Smooth muscle cell (in vitro differentiated cells): Measurements from ENCODE around the gene ADAMTSL5. TPM values are rescaled to one million over a fixed set of nuclear protein-coding genes. Genes with fewer than 3 reads are reported as not detected.

ENCODE experiments used
- DNase-seq: peaks from one replicate; lab custom pipeline; 2025; ENCODE audit not compliant: unreplicated experiment; lab: John Stamatoyannopoulos, UW
- H2AFZ ChIP-seq: fragments of 200-600 bp; sonication (generic); 2 replicates; pipeline ENCODE4 v1.6.0; 2016; ENCODE audit warnings: antibody characterized with exemption, low read depth, mild to moderate bottlenecking
- H3F3A ChIP-seq: fragments of 200-600 bp; sonication (generic); 2 replicates; pipeline ENCODE4 v1.6.0; 2017; ENCODE audit warnings: antibody characterized with exemption, low read depth
- H3K27ac ChIP-seq: fragments of 200-600 bp; sonication (generic); 2 replicates; pipeline ENCODE4 v1.5.1; 2016; ENCODE audit warnings: low read depth, mild to moderate bottlenecking
- H3K27me3 ChIP-seq: fragments of 200-600 bp; sonication (generic); 2 replicates; pipeline ENCODE4 v1.6.1; 2016; ENCODE audit warnings: low read depth, mild to moderate bottlenecking
- H3K36me3 ChIP-seq: fragments of 200-600 bp; sonication (generic); 2 replicates; pipeline ENCODE4 v1.5.1; 2016; ENCODE audit warnings: low read depth
- H3K4me1 ChIP-seq: fragments of 200-600 bp; sonication (generic); 2 replicates; pipeline ENCODE4 v1.5.1; 2016; ENCODE audit warnings: low read depth
- H3K4me2 ChIP-seq: fragments of 200-600 bp; sonication (generic); 2 replicates; pipeline ENCODE4 v1.6.0; 2016; ENCODE audit warnings: mild to moderate bottlenecking
- H3K4me3 ChIP-seq: fragments of 200-600 bp; sonication (generic); 2 replicates; pipeline ENCODE4 v1.5.1; 2016; ENCODE audit warnings: mild to moderate bottlenecking
- H3K79me2 ChIP-seq: fragments of 200-600 bp; sonication (generic); 2 replicates; pipeline ENCODE4 v1.6.0; 2016; ENCODE audit warnings: low read depth, mild to moderate bottlenecking
- H3K9ac ChIP-seq: fragments of 200-600 bp; sonication (generic); 2 replicates; pipeline ENCODE4 v1.6.0; 2016; ENCODE audit warnings: low read depth
- H3K9me3 ChIP-seq: fragments of 200-600 bp; sonication (generic); replicated peaks from 2 replicates; pipeline ENCODE4 v1.5.1; 2016; ENCODE audit warnings: low read depth
- H4K20me1 ChIP-seq: fragments of 200-600 bp; sonication (generic); 2 replicates; pipeline ENCODE4 v1.6.0; 2016; ENCODE audit warnings: low read depth
- whole genome bisulfite sequencing: methylation state at CpG from one replicate; pipeline ENCODE4 v1.1.7; 2016; ENCODE audit warnings: low lambda C conversion rate; 5-methylcytosine and 5-hydroxymethylcytosine counted together
- polyA plus RNA-seq: library from polyadenylated mRNA; unstranded; fragments of >200 nt; fragmentation: Nextera tagmentation; extraction: Ambion mirVana; gene quantifications from 2 replicates; pipeline ENCODE4 v1.2.1, GENCODE V29; 2016
- total RNA-seq: library from RNA; depleted of rRNA; stranded (reverse); fragments of >200 nt; gene quantifications from 2 replicates; pipeline ENCODE4 v1.2.3, GENCODE V29; 2014
- TF ChIP-seq, protein P1 (sequence below): fragments of 200-600 bp; sonication (generic); IDR thresholded peaks from 2 replicates; pipeline ENCODE4 v1.5.1; 2017; ENCODE audit warnings: borderline replicate concordance, mild to moderate bottlenecking, antibody characterized with exemption; ENCODE audit not compliant: insufficient read depth, poor library complexity, severe bottlenecking

Gene ADAMTSL5
- total and polyA plus RNA-seq, 2 experiments from 2014 or later: 16.4 to 24.3 TPM

DNA sequence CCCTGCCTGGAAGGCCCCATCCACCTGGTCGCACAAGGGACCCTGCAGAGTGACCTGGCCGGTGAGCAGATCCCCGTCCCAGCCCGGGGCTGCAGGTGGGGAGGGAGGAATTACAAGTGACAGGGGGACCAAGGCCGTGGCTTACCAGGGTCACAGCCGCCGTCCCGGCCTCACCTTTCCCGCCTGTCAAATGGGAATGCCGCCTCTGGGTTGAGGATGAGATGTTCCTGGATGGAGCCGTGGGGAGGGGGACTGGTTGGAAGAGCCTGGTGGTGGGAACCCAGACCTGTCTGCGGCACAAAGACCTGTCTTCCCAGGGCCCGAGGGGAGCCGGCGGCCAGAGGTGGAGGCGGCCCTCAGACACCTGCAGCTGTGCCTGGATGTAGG is 16.6 kb upstream of the ADAMTSL5 start:
- TF ChIP-seq, protein P1, sequence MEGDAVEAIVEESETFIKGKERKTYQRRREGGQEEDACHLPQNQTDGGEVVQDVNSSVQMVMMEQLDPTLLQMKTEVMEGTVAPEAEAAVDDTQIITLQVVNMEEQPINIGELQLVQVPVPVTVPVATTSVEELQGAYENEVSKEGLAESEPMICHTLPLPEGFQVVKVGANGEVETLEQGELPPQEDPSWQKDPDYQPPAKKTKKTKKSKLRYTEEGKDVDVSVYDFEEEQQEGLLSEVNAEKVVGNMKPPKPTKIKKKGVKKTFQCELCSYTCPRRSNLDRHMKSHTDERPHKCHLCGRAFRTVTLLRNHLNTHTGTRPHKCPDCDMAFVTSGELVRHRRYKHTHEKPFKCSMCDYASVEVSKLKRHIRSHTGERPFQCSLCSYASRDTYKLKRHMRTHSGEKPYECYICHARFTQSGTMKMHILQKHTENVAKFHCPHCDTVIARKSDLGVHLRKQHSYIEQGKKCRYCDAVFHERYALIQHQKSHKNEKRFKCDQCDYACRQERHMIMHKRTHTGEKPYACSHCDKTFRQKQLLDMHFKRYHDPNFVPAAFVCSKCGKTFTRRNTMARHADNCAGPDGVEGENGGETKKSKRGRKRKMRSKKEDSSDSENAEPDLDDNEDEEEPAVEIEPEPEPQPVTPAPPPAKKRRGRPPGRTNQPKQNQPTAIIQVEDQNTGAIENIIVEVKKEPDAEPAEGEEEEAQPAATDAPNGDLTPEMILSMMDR: no peak
- no peak overlapping the region for H3K4me3 ChIP-seq
- no peak overlapping the region for H2AFZ ChIP-seq
- no peaks in the 10 kb centered on the region for H4K20me1 ChIP-seq
- no peak overlapping the region for H3K9ac ChIP-seq
- H3K9me3 ChIP-seq: no peaks in the 10 kb centered on the region
- 86% methylated on average over 16 of the region's 16 CpGs for WGBS
- no peaks in the 10 kb centered on the region for H3K4me1 ChIP-seq
- H3K27ac ChIP-seq: no peak overlapping the region
- H3K4me2 ChIP-seq: no peak overlapping the region
- no peaks in the 10 kb centered on the region for H3F3A ChIP-seq
- H3K36me3 ChIP-seq: no peaks in the 10 kb centered on the region
- no peak for DNase-seq
- H3K79me2 ChIP-seq: no peaks in the 10 kb centered on the region
- H3K27me3 ChIP-seq: peaks cover 17% of the 10 kb centered on the region

DNA sequence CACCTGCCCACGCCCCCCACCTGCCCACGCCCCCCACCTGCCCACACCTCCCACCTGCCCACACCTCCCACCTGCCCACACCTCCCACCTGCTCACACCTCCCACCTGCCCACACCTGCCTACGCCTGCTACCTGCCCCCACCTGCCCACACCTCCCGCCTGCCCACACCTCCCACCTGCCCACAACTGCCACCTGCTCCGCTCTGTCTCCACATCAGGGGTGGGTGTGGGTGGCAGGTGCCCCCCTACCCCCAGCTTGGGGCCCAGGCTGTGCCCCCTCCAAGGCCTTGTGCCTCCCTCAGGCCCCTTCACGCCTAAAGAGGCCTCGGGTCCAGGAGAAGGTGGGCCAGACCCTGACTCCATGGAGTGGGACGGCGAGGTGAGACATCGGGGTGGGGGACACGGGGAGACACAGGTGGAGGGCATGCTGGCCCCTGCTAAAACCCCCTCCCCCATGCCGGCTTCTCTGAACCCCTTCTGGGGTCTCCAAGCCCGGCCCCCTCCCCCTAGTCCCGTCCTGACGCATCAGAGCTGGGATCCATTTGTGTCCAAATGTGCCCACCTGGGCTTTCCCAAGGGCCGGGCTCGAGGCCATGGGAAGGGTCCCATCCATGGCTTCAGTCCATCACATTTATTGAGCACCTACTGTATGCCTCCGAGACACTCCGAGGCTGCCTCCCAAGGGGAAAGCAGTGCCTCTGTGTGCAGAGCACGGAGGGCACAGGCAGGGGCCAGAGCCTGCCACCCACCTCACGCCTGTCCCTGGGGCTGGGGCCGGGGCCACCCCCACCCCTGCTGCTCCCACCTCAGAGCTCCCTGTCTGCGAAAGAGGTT is 16.0 kb upstream of the ADAMTSL5 start:
- Histone ChIP-seq H3K79me2 (no peaks in the 10 kb centered on the region), H3F3A (no peaks in the 10 kb centered on the region), H3K4me1 (no peaks in the 10 kb centered on the region), H3K4me3 (no peak overlapping the region), H3K4me2 (no peak overlapping the region), H2AFZ (no peak overlapping the region), H3K9me3 (no peaks in the 10 kb centered on the region), H3K27me3 (peaks cover 22% of the 10 kb centered on the region), H3K36me3 (no peaks in the 10 kb centered on the region), H4K20me1 (no peaks in the 10 kb centered on the region), H3K9ac (no peak overlapping the region), H3K27ac (no peak overlapping the region)
- 89% methylated on average over 11 of the region's 23 CpGs for WGBS
- no peak for DNase-seq
- TF ChIP-seq, protein P1: no peak

DNA sequence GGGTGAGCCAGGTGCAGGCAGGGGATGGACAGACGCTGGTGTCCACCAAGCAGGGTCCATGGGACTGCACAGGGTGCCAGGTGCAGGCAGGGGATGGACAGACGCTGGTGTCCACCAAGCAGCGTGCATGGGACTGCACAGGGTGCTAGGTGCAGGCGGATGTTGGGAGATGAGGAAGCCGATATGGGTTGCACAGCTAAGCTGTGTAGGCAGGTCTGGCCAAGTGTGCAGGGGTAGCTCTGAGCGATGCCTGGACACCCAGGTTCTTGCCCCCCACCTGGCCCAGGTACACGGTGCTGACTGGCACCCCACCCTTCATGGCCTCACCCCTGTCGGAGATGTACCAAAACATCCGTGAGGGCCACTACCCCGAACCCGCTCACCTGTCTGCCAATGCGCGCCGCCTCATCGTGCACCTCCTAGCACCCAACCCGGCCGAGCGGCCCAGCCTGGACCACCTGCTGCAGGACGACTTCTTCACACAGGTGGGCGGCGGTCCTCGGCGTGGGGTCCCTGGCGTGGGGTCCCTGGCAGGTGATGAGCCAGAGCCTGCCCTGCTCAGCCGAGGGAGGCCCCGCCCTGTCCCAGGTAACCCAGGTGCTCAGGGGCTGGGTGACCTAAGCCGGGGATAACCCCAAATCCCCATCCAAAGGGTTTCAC is 15.0 kb upstream of the ADAMTSL5 start:
- no peak for DNase-seq
- peaks cover 32% of the 10 kb centered on the region for H3K27me3 ChIP-seq
- WGBS: 85% methylated on average over 24 of the region's 27 CpGs
- no peaks in the 10 kb centered on the region for H3K9me3 ChIP-seq
- H2AFZ ChIP-seq: no peak overlapping the region
- H3K79me2 ChIP-seq: no peaks in the 10 kb centered on the region
- H3K9ac ChIP-seq: no peak overlapping the region
- H3K36me3 ChIP-seq: no peaks in the 10 kb centered on the region
- H3K4me1 ChIP-seq: no peaks in the 10 kb centered on the region
- no peak overlapping the region for H3K4me3 ChIP-seq
- H3K4me2 ChIP-seq: no peak overlapping the region
- no peaks in the 10 kb centered on the region for H3F3A ChIP-seq
- no peak overlapping the region for H3K27ac ChIP-seq
- H4K20me1 ChIP-seq: no peaks in the 10 kb centered on the region
- TF ChIP-seq, protein P1: no peak
